Measurements from ENCODE around the gene EEF1B2.
"Not testable (repeated sequence)": the region's sequence is repeated elsewhere in the genome, so short reads cannot be mapped to it uniquely, and the experiment has no call there.

EEF1B2 gene

DNA sequence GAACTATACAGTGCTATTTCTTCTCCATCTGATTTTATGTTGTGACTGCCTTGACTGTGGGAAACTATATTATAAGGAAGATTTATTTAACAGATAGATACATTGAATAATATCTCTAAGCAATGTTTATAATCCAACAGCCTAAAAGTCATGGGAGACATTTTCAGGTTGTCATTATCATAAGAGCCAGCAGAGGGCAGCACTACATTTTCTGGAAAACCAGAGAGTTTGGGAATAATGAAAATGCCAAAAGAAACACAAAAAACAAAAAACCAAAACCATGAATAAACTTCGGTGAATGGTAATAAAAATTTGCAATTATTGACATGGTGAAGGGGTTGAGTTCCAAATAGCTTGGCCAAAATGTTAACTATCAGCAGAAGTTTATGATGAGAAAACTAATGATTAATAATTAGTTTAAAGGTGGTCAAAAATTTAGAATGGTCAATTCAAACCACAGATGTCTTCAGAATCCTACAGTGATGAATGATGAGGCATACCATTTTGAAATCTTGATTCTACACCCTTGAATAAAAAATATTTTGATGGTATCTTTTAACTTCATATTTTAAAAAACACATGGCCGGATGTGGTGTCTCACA lies 4.7 kb downstream of the EEF1B2 start:
- DNase-seq (ENCODE audit: low read depth in 2 of 2), result peak in 1 of 2 experiments; percentile 14

GRCh38 chr2:206168230-206168629 lies 8.5 kb downstream of the EEF1B2 start:
- not testable (repeated sequence) for DNase-seq (ENCODE audit: low read depth in 2 of 2)

DNA sequence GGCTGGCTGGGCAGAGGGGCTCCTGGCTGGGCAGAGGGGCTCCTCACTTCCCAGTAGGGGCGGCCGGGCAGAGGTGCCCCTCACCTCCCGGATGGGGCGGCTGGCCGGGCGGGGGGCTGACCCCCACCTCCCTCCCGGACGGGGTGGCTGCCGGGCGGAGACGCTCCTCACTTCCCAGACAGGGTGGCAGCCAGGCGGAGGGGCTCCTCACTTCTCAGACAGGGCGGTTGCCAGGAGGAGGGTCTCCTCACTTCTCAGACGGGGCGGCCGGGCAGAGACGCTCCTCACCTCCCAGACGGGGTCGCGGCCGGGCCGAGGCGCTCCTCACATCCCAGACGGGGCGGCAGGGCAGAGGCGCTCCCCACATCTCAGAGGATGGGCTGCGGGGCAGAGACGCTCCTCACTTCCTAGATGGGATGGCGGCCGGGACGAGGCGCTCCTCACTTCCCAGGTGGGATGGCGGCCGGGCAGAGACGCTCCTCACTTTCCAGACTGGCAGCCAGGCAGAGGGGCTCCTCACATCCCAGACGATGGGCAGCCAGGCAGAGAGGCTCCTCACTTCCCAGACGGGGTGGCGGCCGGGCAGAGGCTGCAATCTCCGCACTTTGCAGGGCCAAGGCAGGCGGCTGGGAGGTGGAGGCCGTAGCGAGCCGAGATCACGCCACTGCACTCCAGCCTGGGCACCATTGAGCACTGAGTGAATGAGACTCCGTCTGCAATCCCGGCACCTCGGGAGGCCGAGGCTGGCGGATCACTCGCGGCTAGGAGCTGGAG lies 12.1 kb downstream of the EEF1B2 start:
- not testable (repeated sequence) for DNase-seq (ENCODE audit: low read depth in 2 of 2)

DNA sequence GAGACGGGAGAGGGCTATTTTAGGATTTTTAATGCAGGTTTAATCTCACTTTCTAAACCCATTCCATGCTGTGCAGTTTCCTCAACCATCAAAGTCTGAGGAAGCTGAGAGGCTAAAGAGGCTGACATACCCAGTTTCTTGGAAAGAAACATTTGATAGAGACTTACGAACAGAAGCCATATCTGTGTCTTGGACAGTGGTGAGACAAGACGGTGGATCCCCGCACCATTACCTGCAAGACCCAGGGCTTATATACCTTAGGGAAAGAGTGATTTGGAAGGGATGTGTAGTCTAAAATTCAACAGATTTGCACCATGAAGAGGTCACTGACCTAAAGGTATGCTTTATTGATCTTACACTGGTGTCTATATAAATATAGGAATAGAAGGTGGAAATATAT lies 13.5 kb downstream of the EEF1B2 start:
- no peak for DNase-seq (ENCODE audit: low read depth in 2 of 2)

DNA sequence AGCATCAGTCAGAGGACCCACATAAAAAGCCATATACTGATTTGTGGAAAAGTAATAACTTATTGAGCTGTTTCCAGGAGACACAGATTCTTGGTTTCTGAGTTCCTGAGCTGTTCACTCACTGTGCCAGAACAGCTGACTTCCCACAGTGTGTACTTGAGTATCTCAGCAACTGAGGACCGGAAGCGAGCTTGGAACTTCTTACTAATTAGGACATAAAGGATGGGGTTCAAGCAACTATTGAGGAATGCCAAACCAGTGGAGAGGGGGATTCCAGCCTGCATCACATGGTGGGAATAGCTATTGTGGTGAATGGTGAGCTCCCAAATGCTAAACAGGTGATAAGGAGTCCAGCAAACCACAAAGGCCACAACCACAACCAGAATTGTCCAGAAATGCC lies 16.4 kb downstream of the EEF1B2 start:
- DNase-seq (ENCODE audit: low read depth in 2 of 2), result no peak

GRCh38 chr2:206176901-206177300 lies 17.2 kb downstream of the EEF1B2 start:
- no peak for DNase-seq (ENCODE audit: low read depth in 2 of 2)

DNA sequence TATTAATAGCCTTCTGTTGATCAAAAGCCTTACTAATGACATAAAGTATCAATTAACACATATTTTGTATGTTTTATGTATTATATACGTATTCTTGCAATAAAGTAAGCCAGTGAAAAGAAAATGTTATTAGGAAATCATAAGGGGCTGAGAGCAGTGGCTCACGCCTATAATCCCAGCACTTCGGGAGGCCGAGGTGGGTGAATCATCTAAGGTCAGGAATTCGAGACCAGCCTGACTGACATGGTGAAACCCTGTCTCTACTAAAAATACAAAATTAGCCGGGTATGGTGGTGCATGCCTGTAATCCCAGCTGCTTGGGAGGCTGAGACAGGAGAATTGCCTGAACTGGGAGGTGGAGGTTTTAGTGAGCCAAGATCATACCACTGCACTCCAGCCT lies 21.8 kb downstream of the EEF1B2 start:
- not testable (repeated sequence) for DNase-seq (ENCODE audit: low read depth in 2 of 2)

GRCh38 chr2:206189691-206190090 lies 30.0 kb downstream of the EEF1B2 start:
- no peak for DNase-seq (ENCODE audit: low read depth in 2 of 2)

GRCh38 chr2:206190111-206190510 lies 30.4 kb downstream of the EEF1B2 start:
- DNase-seq (ENCODE audit: low read depth in 2 of 2), result no peak

DNA sequence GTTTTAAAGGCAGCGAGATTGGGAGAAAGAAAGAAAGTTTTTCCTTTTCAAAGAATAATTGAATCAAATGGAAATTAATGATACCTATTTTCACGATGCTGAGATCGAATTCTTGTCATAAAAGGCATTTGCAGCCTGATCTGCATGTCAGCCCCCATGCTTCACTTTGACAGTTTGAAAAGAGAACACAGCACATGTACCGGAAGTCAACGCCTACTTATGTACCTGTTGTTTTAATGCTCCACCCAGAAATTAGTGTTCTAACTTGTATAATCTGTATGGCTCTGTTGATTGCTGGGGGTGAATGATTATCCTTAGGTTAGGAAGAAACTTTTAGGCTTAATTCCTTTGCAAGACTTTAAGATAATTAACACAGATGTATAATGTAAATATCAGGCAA lies 31.0 kb downstream of the EEF1B2 start:
- DNase-seq (ENCODE audit: low read depth in 2 of 2), result no peak

GRCh38 chr2:206192157-206192556 lies 32.5 kb downstream of the EEF1B2 start:
- no peak for DNase-seq (ENCODE audit: low read depth in 2 of 2)

DNA sequence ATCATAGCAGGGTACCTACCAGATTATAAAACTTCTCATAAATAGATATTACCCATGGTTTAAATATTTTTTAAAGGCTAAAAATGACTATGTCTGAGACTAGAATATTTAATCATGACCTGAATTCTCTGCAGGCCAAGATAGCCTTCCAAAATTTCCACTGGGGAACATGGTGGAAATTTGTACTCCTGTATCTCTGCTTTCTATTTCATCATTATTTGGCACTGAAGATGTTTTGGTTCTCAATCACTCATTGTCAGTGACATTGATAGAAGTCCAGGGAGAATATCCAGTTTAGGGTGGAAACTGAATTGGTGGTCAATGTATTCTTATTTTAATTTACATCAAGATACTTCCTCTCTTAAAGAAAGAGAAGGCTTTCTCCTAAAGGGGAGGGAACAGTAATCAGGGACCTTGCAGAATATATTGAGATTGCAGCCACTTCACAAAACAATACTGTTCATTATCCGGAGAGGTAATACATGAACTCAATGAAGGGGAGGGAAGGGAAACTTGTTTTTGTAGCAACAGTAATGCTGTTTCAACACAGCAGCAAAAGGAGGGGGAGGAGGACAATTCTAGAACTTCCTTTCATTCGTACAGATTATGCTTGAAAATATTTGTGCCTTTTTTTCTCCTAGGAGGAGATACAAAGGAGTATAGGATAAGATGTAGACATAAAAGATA lies 34.1 kb downstream of the EEF1B2 start:
- no peak for DNase-seq (ENCODE audit: low read depth in 2 of 2)

DNA sequence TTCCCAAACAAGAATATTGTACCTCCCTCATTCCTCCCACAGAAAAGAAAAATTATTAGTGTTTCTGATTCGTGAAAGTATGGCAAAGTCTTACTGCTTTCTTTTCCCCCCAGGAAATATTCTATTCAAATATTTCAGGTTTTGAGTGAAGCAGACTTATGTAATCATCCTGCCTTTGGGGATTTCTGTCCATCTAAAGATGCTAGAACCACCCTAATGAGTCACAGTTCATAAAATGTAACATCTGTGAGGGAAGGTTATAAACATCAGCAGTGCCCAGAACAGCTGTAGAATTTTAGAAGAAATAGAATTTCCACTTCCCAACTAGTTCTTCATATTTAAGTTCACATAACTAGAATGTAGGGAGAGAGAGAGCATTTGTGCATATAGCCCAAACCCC lies 39.0 kb downstream of the EEF1B2 start:
- no peak for DNase-seq (ENCODE audit: low read depth in 2 of 2)

GRCh38 chr2:206201075-206201848 lies 41.6 kb downstream of the EEF1B2 start:
- DNase-seq (ENCODE audit: low read depth in 2 of 2), result no peak

- no peak for DNase-seq (ENCODE audit: low read depth in 2 of 2)
These were observed 42.8 kb downstream of the EEF1B2 start for GRCh38 chr2:206202446-206202845.

- no peak for DNase-seq (ENCODE audit: low read depth in 2 of 2)
These were observed 43.6 kb downstream of the EEF1B2 start for GRCh38 chr2:206203331-206203730.

DNA sequence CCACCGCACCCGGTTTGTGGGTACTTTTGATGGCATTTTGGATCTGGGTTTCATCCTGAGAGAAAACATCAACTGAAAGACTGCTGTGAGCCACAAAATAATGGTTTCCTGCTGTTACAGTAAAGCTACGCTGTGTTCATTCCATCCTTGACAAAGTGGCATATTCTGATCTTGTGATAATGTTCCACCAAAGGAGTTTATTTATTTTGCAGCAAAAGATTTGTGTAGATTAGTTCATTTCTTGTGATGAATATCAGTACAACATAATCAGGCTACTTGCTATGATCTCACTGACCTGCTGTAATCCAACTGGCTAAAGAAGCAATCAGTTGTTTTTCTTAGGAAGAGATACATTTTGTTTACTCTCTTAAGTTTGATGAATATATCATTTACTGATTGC lies 45.0 kb downstream of the EEF1B2 start:
- DNase-seq (ENCODE audit: low read depth in 2 of 2), result no peak

GRCh38 chr2:206207316-206207715 lies 47.6 kb downstream of the EEF1B2 start:
- DNase-seq (ENCODE audit: low read depth in 2 of 2), result not testable (repeated sequence)

- DNase-seq (ENCODE audit: low read depth in 2 of 2), result no peak
These were observed 49.2 kb downstream of the EEF1B2 start for GRCh38 chr2:206208900-206209299.

- no peak for DNase-seq (ENCODE audit: low read depth in 2 of 2)
These were observed 52.1 kb downstream of the EEF1B2 start for GRCh38 chr2:206211657-206212255.

Data from stimulated activated CD4-positive, alpha-beta T cell treated with anti-CD3 and anti-CD28 coated beads, Interleukin-12 subunit alpha, Interleukin-12 subunit beta, amount 100 ng/mL, for 24 hours (primary cell).